Ishikawa (cell line): Measurements from ENCODE around the gene NKD1.

Experiments used
- CEBPB ChIP-seq: IDR thresholded peaks from 2 replicates; pipeline ENCODE4 v1.6.1; 2012
- MAX ChIP-seq: IDR thresholded peaks from 2 replicates; pipeline ENCODE4 v1.6.1; 2012
- TF ChIP-seq, protein P1 (sequence below): IDR thresholded peaks from 2 replicates; pipeline ENCODE4 v1.6.1; 2012

DNA sequence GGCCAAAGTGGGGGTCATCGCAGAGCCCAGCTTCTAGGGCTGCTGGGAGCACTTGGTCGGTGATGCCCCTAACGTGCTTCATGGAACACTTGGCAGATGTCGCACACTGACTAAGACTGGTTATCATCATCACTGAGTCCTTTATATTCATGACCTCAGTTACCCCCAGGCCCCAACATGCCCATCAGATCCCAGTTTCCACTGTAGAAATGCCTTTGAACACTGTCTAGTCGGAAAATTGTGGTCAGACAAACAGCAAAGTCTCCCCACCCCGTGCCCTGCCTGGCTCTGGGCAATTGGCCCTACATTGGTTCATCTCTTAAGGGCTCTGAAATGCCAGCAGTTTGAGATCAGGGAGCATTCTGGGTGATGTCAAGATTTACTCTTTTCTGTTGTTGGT, 51.3 kb downstream of the NKD1 start:
- TF ChIP-seq, protein P1, sequence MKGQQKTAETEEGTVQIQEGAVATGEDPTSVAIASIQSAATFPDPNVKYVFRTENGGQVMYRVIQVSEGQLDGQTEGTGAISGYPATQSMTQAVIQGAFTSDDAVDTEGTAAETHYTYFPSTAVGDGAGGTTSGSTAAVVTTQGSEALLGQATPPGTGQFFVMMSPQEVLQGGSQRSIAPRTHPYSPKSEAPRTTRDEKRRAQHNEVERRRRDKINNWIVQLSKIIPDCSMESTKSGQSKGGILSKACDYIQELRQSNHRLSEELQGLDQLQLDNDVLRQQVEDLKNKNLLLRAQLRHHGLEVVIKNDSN = no peak
- TF ChIP-seq MAX = no peak
- TF ChIP-seq CEBPB = no peak
